Ishikawa (cell line): ENCODE results near the gene MCF2L2.

Source experiments
- CEBPB ChIP-seq: IDR thresholded peaks from 2 replicates; pipeline ENCODE4 v1.6.1; 2012
- CREB1 ChIP-seq: IDR thresholded peaks from 2 replicates; pipeline ENCODE4 v1.6.1; 2012; ENCODE audit warnings: low read depth
- EGR1 ChIP-seq: IDR thresholded peaks from 2 replicates; pipeline ENCODE4 v1.6.1; 2012
- EP300 ChIP-seq: IDR thresholded peaks from 2 replicates; pipeline ENCODE4 v1.6.1; 2012; ENCODE audit warnings: borderline replicate concordance
- FOXM1 ChIP-seq: IDR thresholded peaks from 2 replicates; pipeline ENCODE4 v1.6.1; 2012; ENCODE audit warnings: low read depth, borderline replicate concordance
- MAX ChIP-seq: IDR thresholded peaks from 2 replicates; pipeline ENCODE4 v1.6.1; 2012
- NFIC ChIP-seq: IDR thresholded peaks from 2 replicates; pipeline ENCODE4 v1.6.1; 2012
- RAD21 ChIP-seq: IDR thresholded peaks from 2 replicates; pipeline ENCODE4 v1.6.1; 2012; ENCODE audit warnings: low read depth
- REST ChIP-seq: IDR thresholded peaks from 2 replicates; pipeline ENCODE4 v1.6.1; 2012; ENCODE audit warnings: low read depth, mild to moderate bottlenecking
- TAF1 ChIP-seq: IDR thresholded peaks from 2 replicates; pipeline ENCODE4 v1.6.1; 2012; ENCODE audit warnings: low read depth, mild to moderate bottlenecking
- TCF12 ChIP-seq: IDR thresholded peaks from 2 replicates; pipeline ENCODE4 v1.6.1; 2012; ENCODE audit warnings: low read depth
- TEAD4 ChIP-seq: IDR thresholded peaks from 2 replicates; pipeline ENCODE4 v1.6.1; 2012
- USF1 ChIP-seq: IDR thresholded peaks from 2 replicates; pipeline ENCODE4 v1.6.1; 2012
- YY1 ChIP-seq: IDR thresholded peaks from 2 replicates; pipeline ENCODE4 v1.6.1; 2012; ENCODE audit warnings: low read depth
- ZBTB7A ChIP-seq: IDR thresholded peaks from 2 replicates; pipeline ENCODE4 v1.6.1; 2012; ENCODE audit warnings: low read depth

The MCF2L2 gene

GRCh38 chr3:183332487-183332886 lies 95.9 kb downstream of the MCF2L2 start:
- no peak for TF ChIP-seq TCF12
- no peak for TF ChIP-seq NFIC
- no peak for TF ChIP-seq YY1
- TF ChIP-seq REST = no peak
- no peak for TF ChIP-seq TEAD4
- TF ChIP-seq USF1 = no peak
- no peak for TF ChIP-seq CREB1
- no peak for TF ChIP-seq TAF1
- no peak for TF ChIP-seq EP300
- no peak for TF ChIP-seq EGR1
- no peak for TF ChIP-seq RAD21
- no peak for TF ChIP-seq ZBTB7A
- TF ChIP-seq CEBPB = no peak

DNA sequence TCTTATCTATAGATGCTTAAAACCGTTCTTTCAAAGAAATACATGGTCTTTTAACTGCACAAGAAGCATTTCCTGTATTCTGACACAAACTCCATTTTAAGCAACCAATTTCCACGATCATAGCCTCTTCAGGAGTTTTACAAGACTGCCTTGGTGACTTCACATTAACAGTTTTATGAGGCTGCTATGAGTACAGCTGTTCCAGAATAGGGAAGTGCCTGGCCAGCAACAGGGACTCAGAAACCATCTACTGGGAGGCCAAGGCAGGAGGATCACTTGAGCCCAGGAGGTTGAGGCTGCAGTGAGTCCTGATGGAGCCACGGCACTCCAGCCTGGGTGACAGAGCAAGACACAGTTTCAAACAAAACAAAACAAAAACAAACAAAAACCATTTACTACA lies 96.9 kb downstream of the MCF2L2 start:
- TF ChIP-seq MAX (no peak), NFIC (no peak), REST (no peak), YY1 (no peak), FOXM1 (no peak), USF1 (no peak), EGR1 (no peak), TAF1 (no peak), RAD21 (no peak), EP300 (no peak), TCF12 (no peak), CREB1 (no peak), ZBTB7A (no peak), CEBPB (no peak)

- TF ChIP-seq REST (no peak), ZBTB7A (no peak), TAF1 (no peak), EP300 (no peak), NFIC (no peak)
Measured at GRCh38 chr3:183330881-183331280, 97.5 kb downstream of the MCF2L2 start.

DNA sequence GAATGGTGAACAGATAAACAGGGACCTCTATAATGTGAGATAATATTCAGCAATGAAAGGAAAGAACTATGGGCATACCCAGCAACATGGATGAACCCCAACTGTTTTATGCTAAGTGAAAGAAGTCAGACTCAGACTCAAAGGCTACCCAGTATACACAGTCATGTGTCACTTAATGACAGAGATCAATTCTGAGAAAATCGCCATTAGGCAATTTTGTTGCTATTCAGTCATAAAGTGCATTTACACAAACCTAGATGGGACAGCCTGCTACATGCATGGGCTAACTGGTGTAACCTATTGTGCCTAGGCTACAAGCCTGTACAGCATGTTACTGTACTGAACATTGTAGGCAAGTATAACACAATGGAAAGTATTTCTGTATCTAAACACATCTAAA lies 98.9 kb downstream of the MCF2L2 start:
- TF ChIP-seq NFIC = no peak
- no peak for TF ChIP-seq EGR1
- TF ChIP-seq FOXM1 = no peak
- no peak for TF ChIP-seq REST
